Mucosa of descending colon (tissue), 3 donors: ENCODE measurements around the gene RASSF5. TPM values are rescaled to one million over a fixed set of nuclear protein-coding genes. Genes with fewer than 3 reads are reported as not detected.

Source experiments
- ATAC-seq: fragments of 200-7000 bp; cut with Tn5 transposase; one replicate; pipeline ENCODE4 v1.9.1; 2020; ENCODE audit warnings: mild to moderate bottlenecking, moderate library complexity
- DNase-seq, 3 donors: peaks; one replicate each; pipeline ENCODE4 v3.0.0-alpha.2; 2020
- H3K36me3 ChIP-seq: fragments of 200-600 bp; one replicate; pipeline ENCODE4 v1.8.0; 2021; ENCODE audit warnings: low read depth, mild to moderate bottlenecking
- H3K4me1 ChIP-seq: fragments of 200-600 bp; one replicate; pipeline ENCODE4 v1.8.0; 2021; ENCODE audit warnings: low read depth, mild to moderate bottlenecking
- H3K4me3 ChIP-seq: fragments of 200-600 bp; one replicate; pipeline ENCODE4 v1.8.0; 2021; ENCODE audit warnings: mild to moderate bottlenecking
- H3K9me3 ChIP-seq: fragments of 200-600 bp; one replicate; pipeline ENCODE4 v1.8.0; 2021; ENCODE audit warnings: mild to moderate bottlenecking
- CTCF ChIP-seq: fragments of 200-600 bp; IDR thresholded peaks from one replicate; pipeline ENCODE4 v1.8.0; 2022; ENCODE audit warnings: antibody characterized with exemption, mild to moderate bottlenecking
- intact Hi-C, 2 donors: fragments of 100-400 bp; cut with DNase I in 1 of 2; cut with micrococcal nuclease in 1 of 2; formaldehyde crosslinking; loops; one replicate each; pipeline versions ENCODE4 v1.11.0 to v1.11.1; 2022; cut with DNase I, micrococcal nuclease
- long read RNA-seq, 2 donors: library from polyadenylated mRNA; unstranded; transcript quantifications; one replicate each; pipeline ENCODE4 v2.0.0, GENCODE V29; 2019 to 2021
- total RNA-seq, 3 donors: library from RNA; stranded (reverse); fragmentation: NEBNext Ultra II Directional in 2 of 3; extraction: Animal tissue kit (Norgen Biotek cat#: 25700) in 2 of 3; gene quantifications; one replicate each; pipeline versions ENCODE4 v1.2.1 to v1.2.4, GENCODE V29; 2021 to 2023
- donor health status: DM: no; HTN: no; CAD: no; lungs with moderate emphysema.
- donor health status: DM: no; HTN: no; CAD: no.
- donor health status: DM: no; HTN: yes; CAD: no.

The RASSF5 gene, protein sequence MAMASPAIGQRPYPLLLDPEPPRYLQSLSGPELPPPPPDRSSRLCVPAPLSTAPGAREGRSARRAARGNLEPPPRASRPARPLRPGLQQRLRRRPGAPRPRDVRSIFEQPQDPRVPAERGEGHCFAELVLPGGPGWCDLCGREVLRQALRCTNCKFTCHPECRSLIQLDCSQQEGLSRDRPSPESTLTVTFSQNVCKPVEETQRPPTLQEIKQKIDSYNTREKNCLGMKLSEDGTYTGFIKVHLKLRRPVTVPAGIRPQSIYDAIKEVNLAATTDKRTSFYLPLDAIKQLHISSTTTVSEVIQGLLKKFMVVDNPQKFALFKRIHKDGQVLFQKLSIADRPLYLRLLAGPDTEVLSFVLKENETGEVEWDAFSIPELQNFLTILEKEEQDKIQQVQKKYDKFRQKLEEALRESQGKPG
- 1 to 10 TPM; 5.3 to 7.6 (median 5.8) TPM for total RNA-seq
- long read RNA-seq, donor 1, transcript RASSF5-201 (5 exons, 3,496 nt) = major isoform, 8 of 15 reads
- long read RNA-seq, donor 1, partial matches to known transcripts = 0 of 15 reads
- long read RNA-seq, donor 1, other reads (novel, unspliced or antisense) = 4 of 15 reads
- long read RNA-seq, donor 2, partial matches to known transcripts = 0 of 1 reads
- long read RNA-seq, donor 2, other reads (novel, unspliced or antisense) = 1 of 1 reads

DNA sequence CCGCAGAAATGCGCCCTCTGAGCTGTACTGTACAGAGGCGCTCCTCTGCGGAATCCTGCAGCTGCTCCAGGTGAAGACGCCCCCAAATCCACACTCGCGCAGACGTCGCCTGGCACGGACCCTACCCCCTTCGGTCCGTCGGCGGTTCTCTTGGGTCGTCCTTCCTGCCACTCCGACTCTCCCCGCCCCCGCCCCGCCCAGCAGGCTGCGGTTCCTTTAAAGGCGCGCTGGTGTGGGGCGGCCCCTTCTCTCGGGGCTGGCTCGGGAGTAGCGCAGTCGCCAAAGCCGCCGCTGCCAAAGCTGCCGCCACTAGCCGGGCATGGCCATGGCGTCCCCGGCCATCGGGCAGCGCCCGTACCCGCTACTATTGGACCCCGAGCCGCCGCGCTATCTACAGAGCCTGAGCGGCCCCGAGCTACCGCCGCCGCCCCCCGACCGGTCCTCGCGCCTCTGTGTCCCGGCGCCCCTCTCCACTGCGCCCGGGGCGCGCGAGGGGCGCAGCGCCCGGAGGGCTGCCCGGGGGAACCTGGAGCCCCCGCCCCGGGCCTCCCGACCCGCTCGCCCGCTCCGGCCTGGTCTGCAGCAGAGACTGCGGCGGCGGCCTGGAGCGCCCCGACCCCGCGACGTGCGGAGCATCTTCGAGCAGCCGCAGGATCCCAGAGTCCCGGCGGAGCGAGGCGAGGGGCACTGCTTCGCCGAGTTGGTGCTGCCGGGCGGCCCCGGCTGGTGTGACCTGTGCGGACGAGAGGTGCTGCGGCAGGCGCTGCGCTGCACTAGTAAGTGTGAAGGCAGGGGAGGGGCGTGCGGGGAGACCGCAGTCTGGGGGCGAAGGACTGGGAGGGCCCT, at the start of gene RASSF5:
Gene RASSF5 (plus strand): TSS at position 248 of the 846 bp plus-strand sequence. CDS start 72 bp downstream, at position 320.
- Histone ChIP-seq H3K9me3 (no peaks in the 10 kb centered on the region), H3K36me3 (no peaks in the 10 kb centered on the region), H3K4me1 (peaks cover 8% of the 10 kb centered on the region), H3K4me3 (peak within 1 kb of the TSS; percentile 26)
- TF ChIP-seq CTCF = no peak
- ATAC-seq (peak; percentile 89), DNase-seq (peak; percentile 87 to 89 (median 88))
- intact Hi-C loops = no loop called here

- intact Hi-C loops = no loop called here
- no peaks in the 10 kb centered on the region for H3K9me3 ChIP-seq
- no peaks in the 10 kb centered on the region for H3K4me1 ChIP-seq
- H3K4me3 ChIP-seq = no peak overlapping the region
- no peaks in the 10 kb centered on the region for H3K36me3 ChIP-seq
- TF ChIP-seq CTCF = no peak
- ATAC-seq (no peak), DNase-seq (no peak)
Observed at GRCh38 chr1:206459703-206460102, 47.6 kb upstream of the RASSF5 start.

DNA sequence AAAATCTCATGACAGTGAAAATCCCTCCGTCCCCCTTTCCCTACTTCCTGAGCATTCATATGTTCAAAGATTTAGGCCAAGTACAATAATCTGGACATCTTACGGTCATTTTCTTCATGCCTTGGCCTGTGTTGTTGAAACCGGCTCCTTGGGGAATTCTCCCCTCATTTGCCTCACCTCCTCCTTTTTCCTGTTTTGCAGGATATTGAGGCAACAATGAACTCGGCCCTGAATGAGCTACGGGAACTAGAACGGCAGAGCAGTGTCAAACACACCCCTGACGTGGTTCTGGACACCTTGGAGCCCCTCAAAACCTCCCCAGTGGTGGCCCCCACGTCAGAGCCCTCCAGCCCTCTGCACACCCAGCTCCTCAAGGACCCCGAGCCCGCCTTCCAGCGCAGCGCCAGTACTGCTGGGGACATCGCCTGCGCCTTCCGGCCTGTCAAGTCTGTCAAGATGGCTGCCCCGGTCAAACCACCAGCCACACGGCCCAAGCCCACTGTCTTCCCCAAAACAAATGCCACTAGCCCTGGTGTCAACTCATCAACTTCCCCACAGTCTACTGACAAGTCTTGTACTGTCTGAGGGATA, 46.4 kb upstream of the RASSF5 start:
- ATAC-seq = no peak
- no peaks in the 10 kb centered on the region for H3K36me3 ChIP-seq
- intact Hi-C loops = no loop called here

DNA sequence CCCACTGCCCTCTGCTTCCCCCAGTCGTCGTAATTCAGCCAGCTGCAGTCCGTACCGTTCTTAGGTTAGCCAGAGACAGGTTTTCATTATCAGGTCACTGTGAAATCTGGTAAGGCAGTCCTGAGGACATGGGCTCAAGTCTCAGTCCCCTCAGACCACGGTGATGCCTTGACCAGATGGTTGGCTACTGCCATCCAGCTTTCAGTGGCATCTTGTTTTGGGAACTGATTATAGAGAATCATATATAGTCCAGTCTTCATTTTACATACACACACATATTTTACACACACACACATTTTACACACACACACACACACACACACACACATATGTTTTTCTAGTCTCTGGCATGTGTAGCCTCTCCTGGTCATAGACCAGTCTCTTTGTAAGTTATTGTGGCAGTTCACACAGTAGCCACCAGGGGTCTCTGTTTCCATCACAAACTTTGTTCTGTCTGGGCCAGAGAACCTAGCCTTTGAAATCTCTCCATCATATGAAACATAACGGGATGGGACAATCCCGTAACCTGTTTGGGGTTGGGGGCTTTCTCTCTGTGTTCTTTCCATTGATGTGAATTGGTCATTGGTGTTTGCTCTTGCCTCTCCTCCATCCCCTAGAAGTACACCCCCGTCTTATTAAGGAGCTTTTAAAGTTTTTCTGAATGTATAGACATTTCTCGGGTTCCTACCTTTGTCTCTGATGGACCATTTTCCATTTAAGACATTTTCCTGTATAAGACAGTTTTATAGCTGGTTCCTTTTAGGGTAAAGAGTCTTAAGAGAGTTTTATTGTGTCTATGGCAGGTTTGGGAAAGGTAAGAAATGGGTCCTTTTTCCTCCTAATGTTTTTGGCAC, 45.5 kb upstream of the RASSF5 start:
- Histone ChIP-seq H3K9me3 (no peaks in the 10 kb centered on the region), H3K4me1 (no peaks in the 10 kb centered on the region), H3K4me3 (no peak overlapping the region), H3K36me3 (no peaks in the 10 kb centered on the region)
- intact Hi-C loops = no loop called here
- TF ChIP-seq CTCF = peak; percentile 68
- peak in 1 of 3 donors; percentile 93 for DNase-seq
- peak; percentile 86 for ATAC-seq

More for the DNA sequence above, 46.4 kb upstream of the RASSF5 start:
- no peaks in the 10 kb centered on the region for H3K9me3 ChIP-seq
- H3K4me3 ChIP-seq = no peak overlapping the region
- DNase-seq = no peak
- TF ChIP-seq CTCF = no peak
- H3K4me1 ChIP-seq = no peaks in the 10 kb centered on the region
